ENCODE results near the gene GRIK4. TPM values are rescaled to one million over a fixed set of nuclear protein-coding genes. Genes with fewer than 3 reads are reported as not detected.

Gene GRIK4
- total RNA-seq, 1 donor from 2014 or later = 2.2 TPM

DNA sequence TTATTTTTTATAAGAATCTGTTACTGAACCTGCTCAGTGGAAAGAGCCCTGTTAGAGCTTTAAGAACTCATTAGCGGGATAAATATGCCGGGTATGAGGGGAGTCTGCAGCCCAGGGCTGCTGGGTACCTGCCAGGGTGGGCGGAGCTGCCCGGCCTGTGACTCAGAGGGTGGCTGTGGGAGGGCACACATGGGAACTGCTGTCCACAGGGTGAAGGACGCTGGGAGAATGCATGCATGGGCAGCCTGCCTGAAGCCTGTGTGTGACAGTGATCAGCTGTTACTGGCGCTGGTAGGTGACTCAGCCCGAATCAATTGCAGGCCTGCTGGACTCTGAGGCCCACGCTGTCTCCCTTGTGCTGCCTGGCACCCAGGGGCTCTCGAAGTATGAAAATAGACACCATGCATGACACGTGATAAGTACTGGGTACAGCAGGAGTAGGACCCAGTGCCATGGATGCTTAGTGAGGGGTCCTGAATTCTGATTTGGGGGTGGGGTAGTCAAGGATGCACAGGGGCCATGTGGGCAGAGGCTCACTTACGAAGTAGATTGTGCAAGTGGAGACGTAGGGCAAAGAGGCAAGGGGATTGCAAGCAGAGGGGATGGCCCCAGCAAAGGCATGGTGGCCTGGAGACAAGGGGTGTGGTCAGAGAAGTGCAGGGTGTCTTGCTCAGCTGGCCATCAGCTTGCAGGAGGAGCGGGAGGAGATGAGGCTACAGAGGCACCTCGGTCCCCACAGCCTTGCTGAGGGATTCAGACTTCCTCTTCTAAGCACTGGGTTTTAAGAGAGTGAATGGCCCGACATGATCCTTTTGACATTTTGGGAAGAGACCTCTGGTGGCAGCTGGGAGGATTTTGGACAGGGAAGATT is 36.5 kb downstream of the GRIK4 start:
- Histone ChIP-seq H3K27me3 (ENCODE audit: insufficient read depth, low read length) (no peaks in the 10 kb centered on the region), H4K20me1 (ENCODE audit: insufficient read depth, low read length) (no peaks in the 10 kb centered on the region), H3K36me3 (ENCODE audit: insufficient read depth, low read length) (no peaks in the 10 kb centered on the region), H3K9me3 (ENCODE audit: insufficient read depth, low read depth, low read length) (no peaks in the 10 kb centered on the region), H3K4me2 (ENCODE audit: low read length) (peak overlapping the region; percentile 56), H3K4me1 (ENCODE audit: insufficient read depth, low read length) (peaks cover 28% of the 10 kb centered on the region), H3K27ac (ENCODE audit: low read depth, low read length) (peak overlapping the region; percentile 60), H2AFZ (ENCODE audit: low read depth, low read length) (no peak overlapping the region), H3K4me3 (ENCODE audit: insufficient read depth, low read depth, low read length) (no peak overlapping the region), H3K9ac (ENCODE audit: low read length) (peak overlapping the region; percentile 51), H3K79me2 (ENCODE audit: insufficient read depth, low read length) (no peaks in the 10 kb centered on the region)
- H3K27ac Mint-ChIP-seq (ENCODE audit: unreplicated experiment) = peak overlapping the region; percentile 90
- H3K27me3 Mint-ChIP-seq (ENCODE audit: low read depth, unreplicated experiment) = no peaks in the 10 kb centered on the region
- H3K4me1 Mint-ChIP-seq (ENCODE audit: low read depth, unreplicated experiment) = peaks cover 58% of the 10 kb centered on the region
- peak; percentile 96 for DNase-seq (ENCODE audit: low read depth)
- H3K36me3 Mint-ChIP-seq (ENCODE audit: low read depth, unreplicated experiment) = no peaks in the 10 kb centered on the region
- TF ChIP-seq EZH2 (IDR thresholded peaks at IDR 0.05; ENCODE audit: insufficient read depth, low read length) (no peak), CTCF (IDR thresholded peaks at IDR 0.05; ENCODE audit: insufficient read depth, low read depth, low read length) (no peak)
- no peaks in the 10 kb centered on the region for H3K9me3 Mint-ChIP-seq (ENCODE audit: unreplicated experiment)
- FAIRE-seq = peak; percentile 77
- H3K4me3 Mint-ChIP-seq (ENCODE audit: unreplicated experiment) = no peak overlapping the region

DNA sequence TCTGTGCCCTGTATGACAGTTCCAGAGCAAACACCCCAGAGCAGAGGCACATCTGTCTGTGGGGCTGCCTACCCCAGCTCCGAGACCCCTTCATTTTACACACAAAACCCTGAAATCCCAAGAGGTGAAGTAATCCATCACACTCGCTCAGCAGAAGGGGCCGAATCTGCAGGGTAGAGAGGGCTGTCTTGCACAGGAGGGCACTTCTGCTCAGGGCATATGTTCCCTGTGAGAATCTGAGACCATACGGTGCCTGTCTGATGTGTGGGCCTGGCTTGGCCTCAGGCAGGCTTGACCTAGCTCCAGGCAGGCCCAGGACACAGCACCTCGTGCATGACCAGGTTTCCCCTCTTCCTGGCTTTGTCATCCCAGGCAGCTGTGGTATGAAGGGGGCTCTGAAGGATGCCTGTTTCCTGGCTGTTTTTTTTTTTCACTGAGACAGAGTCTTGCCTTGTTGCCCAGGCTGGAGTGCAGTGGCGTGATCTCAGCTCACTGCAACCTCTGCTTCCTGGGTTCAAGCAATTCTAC is 37.2 kb downstream of the GRIK4 start:
- H3K27ac Mint-ChIP-seq (ENCODE audit: unreplicated experiment) = peak overlapping the region; percentile 90
- peak overlapping the region; percentile 56 for H3K4me2 ChIP-seq (ENCODE audit: low read length)
- no peaks in the 10 kb centered on the region for H3K27me3 ChIP-seq (ENCODE audit: insufficient read depth, low read length)
- no peaks in the 10 kb centered on the region for H3K9me3 Mint-ChIP-seq (ENCODE audit: unreplicated experiment)
- H3K36me3 ChIP-seq (ENCODE audit: insufficient read depth, low read length) = no peaks in the 10 kb centered on the region
- TF ChIP-seq CTCF (IDR thresholded peaks at IDR 0.05; ENCODE audit: insufficient read depth, low read depth, low read length) (no peak), EZH2 (IDR thresholded peaks at IDR 0.05; ENCODE audit: insufficient read depth, low read length) (no peak)
- H3K4me1 ChIP-seq (ENCODE audit: insufficient read depth, low read length) = peaks cover 28% of the 10 kb centered on the region
- no peak overlapping the region for H2AFZ ChIP-seq (ENCODE audit: low read depth, low read length)
- no peak for DNase-seq (ENCODE audit: low read depth)
- H4K20me1 ChIP-seq (ENCODE audit: insufficient read depth, low read length) = no peaks in the 10 kb centered on the region
- no peaks in the 10 kb centered on the region for H3K36me3 Mint-ChIP-seq (ENCODE audit: low read depth, unreplicated experiment)
- no peak overlapping the region for H3K27ac ChIP-seq (ENCODE audit: low read depth, low read length)
- peaks cover 62% of the 10 kb centered on the region for H3K4me1 Mint-ChIP-seq (ENCODE audit: low read depth, unreplicated experiment)
- no peak overlapping the region for H3K4me3 ChIP-seq (ENCODE audit: insufficient read depth, low read depth, low read length)
- no peak overlapping the region for H3K4me3 Mint-ChIP-seq (ENCODE audit: unreplicated experiment)
- no peaks in the 10 kb centered on the region for H3K27me3 Mint-ChIP-seq (ENCODE audit: low read depth, unreplicated experiment)
- no peaks in the 10 kb centered on the region for H3K9me3 ChIP-seq (ENCODE audit: insufficient read depth, low read depth, low read length)
- H3K9ac ChIP-seq (ENCODE audit: low read length) = peak overlapping the region; percentile 51
- no peaks in the 10 kb centered on the region for H3K79me2 ChIP-seq (ENCODE audit: insufficient read depth, low read length)
- no peak for FAIRE-seq

GRCh38 chr11:120549346-120549745 is 37.8 kb downstream of the GRIK4 start:
- Histone ChIP-seq H3K79me2 (ENCODE audit: insufficient read depth, low read length) (no peaks in the 10 kb centered on the region), H3K27ac (ENCODE audit: low read depth, low read length) (no peak overlapping the region), H3K4me3 (ENCODE audit: insufficient read depth, low read depth, low read length) (no peak overlapping the region), H3K9me3 (ENCODE audit: insufficient read depth, low read depth, low read length) (no peaks in the 10 kb centered on the region), H3K36me3 (ENCODE audit: insufficient read depth, low read length) (no peaks in the 10 kb centered on the region), H3K9ac (ENCODE audit: low read length) (no peak overlapping the region), H3K4me2 (ENCODE audit: low read length) (no peak overlapping the region), H2AFZ (ENCODE audit: low read depth, low read length) (no peak overlapping the region), H4K20me1 (ENCODE audit: insufficient read depth, low read length) (no peaks in the 10 kb centered on the region), H3K4me1 (ENCODE audit: insufficient read depth, low read length) (peaks cover 28% of the 10 kb centered on the region), H3K27me3 (ENCODE audit: insufficient read depth, low read length) (no peaks in the 10 kb centered on the region)
- H3K36me3 Mint-ChIP-seq (ENCODE audit: low read depth, unreplicated experiment) = no peaks in the 10 kb centered on the region
- H3K27me3 Mint-ChIP-seq (ENCODE audit: low read depth, unreplicated experiment) = no peaks in the 10 kb centered on the region
- no peak for DNase-seq (ENCODE audit: low read depth)
- H3K4me3 Mint-ChIP-seq (ENCODE audit: unreplicated experiment) = no peak overlapping the region
- no peak overlapping the region for H3K27ac Mint-ChIP-seq (ENCODE audit: unreplicated experiment)
- no peak for TF ChIP-seq EZH2 (IDR thresholded peaks at IDR 0.05; ENCODE audit: insufficient read depth, low read length)
- TF ChIP-seq CTCF (IDR thresholded peaks at IDR 0.05; ENCODE audit: insufficient read depth, low read depth, low read length) = no peak
- no peak for FAIRE-seq
- H3K4me1 Mint-ChIP-seq (ENCODE audit: low read depth, unreplicated experiment) = peaks cover 60% of the 10 kb centered on the region
- H3K9me3 Mint-ChIP-seq (ENCODE audit: unreplicated experiment) = no peaks in the 10 kb centered on the region
